IPS-20b (cell line): ENCODE data around the gene LMAN1L.

Source experiments
- H3K27ac ChIP-seq: one replicate; pipeline ENCODE4 v1.5.1; 2013; ENCODE audit warnings: low read length
- H3K27me3 ChIP-seq: 2 replicates; pipeline ENCODE4 v1.6.1; 2013; ENCODE audit warnings: mild to moderate bottlenecking, low read length, inconsistent platforms; ENCODE audit not compliant: insufficient read depth
- H3K36me3 ChIP-seq: 2 replicates; pipeline ENCODE4 v1.6.1; 2013; ENCODE audit warnings: low read depth, mild to moderate bottlenecking, inconsistent platforms, low read length, moderate library complexity; ENCODE audit not compliant: insufficient read depth
- H3K4me1 ChIP-seq: 2 replicates; pipeline ENCODE4 v1.6.1; 2013; ENCODE audit warnings: mild to moderate bottlenecking, control low read depth, inconsistent platforms, low read length, moderate library complexity; ENCODE audit not compliant: insufficient read depth
- H3K4me3 ChIP-seq: 2 replicates; pipeline ENCODE4 v1.5.1; 2013; ENCODE audit warnings: mild to moderate bottlenecking, low read length, inconsistent platforms
- H3K9ac ChIP-seq: 2 replicates; pipeline ENCODE4 v1.6.1; 2013; ENCODE audit warnings: low read depth, mild to moderate bottlenecking, inconsistent platforms, low read length, moderate library complexity
- H3K9me3 ChIP-seq: 2 replicates; pipeline ENCODE4 v1.6.1; 2013; ENCODE audit warnings: mild to moderate bottlenecking, low read depth, low read length, inconsistent platforms; ENCODE audit not compliant: insufficient read depth

Gene LMAN1L

DNA sequence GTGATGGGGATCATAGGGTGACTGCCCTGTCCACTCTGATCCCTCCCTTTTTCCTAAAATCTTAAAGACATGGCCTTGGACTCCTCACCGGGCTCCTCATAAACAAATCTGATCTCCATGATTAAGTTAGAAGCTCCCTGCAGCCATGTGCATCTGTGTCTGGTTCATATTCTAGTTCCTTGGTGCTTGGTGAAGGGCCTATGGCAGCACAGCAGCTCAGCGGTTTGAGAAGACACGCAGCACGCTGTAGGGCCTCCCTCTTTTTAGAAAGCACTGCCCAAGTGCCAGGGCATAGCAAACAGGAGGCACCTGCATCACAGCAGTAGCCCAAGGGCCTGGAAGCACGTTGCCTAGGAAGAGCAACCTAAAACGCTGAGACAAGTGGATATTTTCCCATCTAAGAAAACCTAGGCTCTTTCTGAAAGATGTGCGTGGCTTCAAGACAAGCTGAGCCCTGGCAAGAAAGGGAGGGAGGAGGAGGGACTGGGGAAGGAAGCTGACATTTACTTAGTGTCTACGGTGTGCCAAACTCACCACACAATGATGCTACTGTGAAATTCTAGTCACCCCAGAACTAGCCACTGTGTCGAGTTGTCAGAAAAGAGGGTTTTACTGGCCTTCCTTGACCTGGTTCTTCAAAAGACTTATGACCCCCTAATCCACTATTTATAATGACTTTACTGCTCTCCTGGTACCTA, 45.2 kb downstream of the LMAN1L start:
- no peak overlapping the region for H3K27ac ChIP-seq
- no peaks in the 10 kb centered on the region for H3K9me3 ChIP-seq
- no peaks in the 10 kb centered on the region for H3K27me3 ChIP-seq
- no peak overlapping the region for H3K9ac ChIP-seq
- H3K36me3 ChIP-seq = peaks cover 9% of the 10 kb centered on the region
- no peaks in the 10 kb centered on the region for H3K4me1 ChIP-seq
- no peak overlapping the region for H3K4me3 ChIP-seq

DNA sequence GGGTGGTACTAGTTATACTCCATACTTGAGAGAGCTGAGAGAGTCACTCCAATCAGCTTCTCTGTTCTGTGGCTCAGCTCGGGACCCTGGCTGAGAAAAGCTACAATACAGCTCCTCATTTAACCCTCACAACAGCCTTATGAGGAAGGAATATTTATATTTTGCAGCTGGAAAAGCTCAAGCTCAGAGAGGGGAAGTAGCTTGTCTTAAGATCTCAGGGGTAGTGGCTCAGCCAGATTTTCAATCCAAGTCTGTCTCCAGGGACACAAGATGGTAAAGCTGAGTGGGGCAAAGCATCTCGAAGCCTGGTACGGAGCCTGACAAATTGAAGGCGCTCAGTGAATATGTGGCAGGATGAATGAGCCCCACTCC, 45.7 kb downstream of the LMAN1L start:
- no peak overlapping the region for H3K27ac ChIP-seq
- H3K4me1 ChIP-seq = no peaks in the 10 kb centered on the region
- no peak overlapping the region for H3K9ac ChIP-seq
- no peaks in the 10 kb centered on the region for H3K9me3 ChIP-seq
- no peaks in the 10 kb centered on the region for H3K27me3 ChIP-seq
- H3K4me3 ChIP-seq = no peak overlapping the region
- peaks cover 3% of the 10 kb centered on the region for H3K36me3 ChIP-seq

DNA sequence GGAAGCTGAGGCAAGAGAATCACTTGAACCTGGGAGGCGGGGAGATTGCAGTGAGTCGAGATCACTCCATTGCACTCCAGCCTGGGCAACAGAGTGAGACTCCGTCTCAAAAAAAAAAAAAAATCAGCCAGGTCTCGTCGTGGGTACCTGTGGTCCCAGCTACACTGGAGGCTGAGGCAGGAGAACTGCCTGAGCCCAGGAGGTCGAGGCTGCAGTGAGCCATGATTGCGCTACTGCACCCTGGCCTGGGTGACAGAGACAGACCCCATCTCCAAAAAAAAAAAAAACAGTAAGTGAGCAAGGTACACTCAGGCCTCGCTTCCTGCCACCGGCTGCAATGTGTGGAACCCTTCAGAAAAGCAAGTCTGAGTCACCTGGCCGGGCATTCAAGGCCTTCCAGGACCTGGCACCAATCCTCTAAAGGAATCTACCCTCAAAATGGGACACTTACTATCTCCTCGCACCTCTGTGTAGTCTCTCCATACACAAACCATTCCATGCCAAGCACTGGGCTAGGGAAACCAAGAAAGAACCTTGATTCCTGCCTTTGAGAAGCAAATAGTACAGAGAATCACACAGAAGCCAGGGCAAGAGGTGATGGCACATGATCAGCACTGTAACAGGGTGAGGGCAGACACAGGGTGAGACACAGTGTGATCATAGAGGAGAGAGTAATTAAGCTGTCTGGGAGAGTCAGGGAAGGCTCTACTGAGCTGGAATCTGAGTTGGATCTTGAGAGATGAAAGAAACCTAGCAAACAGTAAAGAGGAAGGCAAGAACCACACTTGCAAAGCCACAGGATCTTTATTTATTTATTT, 50.8 kb downstream of the LMAN1L start:
- Histone ChIP-seq H3K9ac (no peak overlapping the region), H3K4me1 (no peaks in the 10 kb centered on the region; the same call in 1 of the 2 replicates), H3K27ac (no peak overlapping the region), H3K4me3 (no peak overlapping the region), H3K27me3 (no peaks in the 10 kb centered on the region), H3K9me3 (no peaks in the 10 kb centered on the region), H3K36me3 (peaks cover 2% of the 10 kb centered on the region; the same call in 1 of the 2 replicates)

DNA sequence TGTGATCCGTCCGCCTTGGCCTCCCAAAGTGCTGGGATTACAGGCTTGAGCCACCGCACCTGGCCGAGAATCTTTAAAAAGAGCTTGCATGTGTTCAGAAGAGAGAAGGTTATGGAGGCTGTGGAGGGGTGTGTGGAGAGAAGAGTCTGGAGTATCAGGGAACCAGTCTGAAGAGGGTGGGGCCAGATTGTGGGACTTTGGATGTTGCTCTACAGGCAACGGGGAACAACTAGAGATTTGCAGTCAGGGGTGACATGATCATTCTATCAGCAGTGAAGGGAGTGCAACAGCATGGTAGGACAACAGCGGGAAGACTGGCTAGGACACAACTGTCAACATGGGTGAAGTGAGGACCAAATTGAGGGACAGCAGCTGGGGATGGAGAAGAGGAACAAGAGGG, 51.7 kb downstream of the LMAN1L start:
- Histone ChIP-seq H3K4me3 (no peak overlapping the region), H3K9ac (no peak overlapping the region), H3K36me3 (peaks cover 7% of the 10 kb centered on the region), H3K4me1 (no peaks in the 10 kb centered on the region; the same call in 1 of the 2 replicates), H3K9me3 (no peaks in the 10 kb centered on the region), H3K27ac (no peak overlapping the region), H3K27me3 (no peaks in the 10 kb centered on the region)

DNA sequence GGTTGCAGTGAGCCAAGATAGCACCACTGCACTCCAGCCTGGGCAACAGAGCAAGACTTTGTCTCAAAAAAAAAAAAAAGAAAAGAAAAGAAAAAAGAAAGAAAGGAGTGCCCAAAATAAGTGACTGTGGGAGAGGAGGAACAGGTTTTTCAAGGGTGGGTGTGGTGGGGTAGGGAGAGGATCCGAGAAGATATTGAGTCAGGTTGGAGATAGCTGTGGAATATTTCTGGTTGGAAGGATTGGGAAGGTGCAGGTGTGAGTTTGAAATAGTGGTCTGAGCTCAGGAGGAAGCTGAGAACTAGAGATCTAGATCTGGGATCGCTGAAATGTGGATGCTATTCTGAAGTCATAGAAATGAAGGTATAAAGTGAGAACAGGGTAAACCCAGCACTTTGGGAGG, 52.7 kb downstream of the LMAN1L start:
- no peak overlapping the region for H3K27ac ChIP-seq
- H3K4me1 ChIP-seq = no peaks in the 10 kb centered on the region; the same call in 1 of the 2 replicates
- peaks cover 11% of the 10 kb centered on the region for H3K36me3 ChIP-seq
- H3K4me3 ChIP-seq = no peak overlapping the region
- H3K27me3 ChIP-seq = no peaks in the 10 kb centered on the region
- H3K9ac ChIP-seq = no peak overlapping the region
- no peaks in the 10 kb centered on the region for H3K9me3 ChIP-seq

DNA sequence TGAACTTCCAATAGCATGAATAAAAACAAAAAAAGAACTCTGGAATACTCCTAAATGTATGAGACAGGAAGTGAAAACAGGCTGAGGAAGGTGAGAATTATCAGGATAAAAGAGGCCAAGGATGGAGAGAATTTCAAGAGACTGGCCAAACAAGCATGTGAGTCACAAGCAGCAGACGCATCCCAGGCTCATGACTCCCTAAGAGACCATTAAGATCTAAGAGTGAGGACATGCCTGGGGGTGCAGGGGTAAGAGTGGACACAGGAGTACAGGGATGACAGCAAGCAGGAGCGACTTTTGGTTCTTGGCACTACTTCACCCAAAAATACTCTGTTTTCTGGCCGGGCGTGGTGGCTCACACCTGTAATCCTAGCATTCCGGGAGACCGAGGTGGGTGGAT, 53.5 kb downstream of the LMAN1L start:
- Histone ChIP-seq H3K4me1 (peaks cover 5% of the 10 kb centered on the region; the same call in 1 of the 2 replicates), H3K9ac (no peak overlapping the region), H3K9me3 (no peaks in the 10 kb centered on the region), H3K27me3 (no peaks in the 10 kb centered on the region), H3K27ac (no peak overlapping the region), H3K36me3 (peaks cover 12% of the 10 kb centered on the region), H3K4me3 (no peak overlapping the region)

DNA sequence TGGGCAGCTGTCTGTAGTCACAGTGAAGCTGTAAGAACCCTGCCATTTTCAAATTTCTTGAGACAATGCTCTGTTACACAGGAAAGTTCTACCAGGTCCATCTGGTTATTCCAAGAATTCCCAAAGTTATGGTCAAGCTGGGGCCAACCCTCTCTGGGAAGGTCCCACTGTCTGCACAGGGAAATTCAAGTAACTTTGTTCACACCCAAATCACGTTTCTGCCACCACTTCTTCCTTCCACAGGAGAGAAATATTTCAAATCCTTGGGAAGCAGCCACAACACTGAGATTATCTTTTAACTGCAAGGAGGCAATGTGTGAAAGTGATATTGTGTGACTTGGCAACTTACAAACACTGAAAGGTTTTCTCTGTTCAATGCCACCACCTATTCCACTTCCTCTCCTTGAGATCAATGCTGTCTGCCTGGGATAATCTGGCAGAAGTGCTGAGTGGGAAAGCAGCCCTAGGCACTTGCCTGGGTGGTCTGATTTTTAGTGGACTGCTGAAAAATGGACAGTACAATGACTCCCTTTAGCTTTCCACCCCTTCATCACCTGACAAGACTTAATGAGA, 54.9 kb downstream of the LMAN1L start:
- Histone ChIP-seq H3K36me3 (peaks cover 14% of the 10 kb centered on the region), H3K9ac (no peak overlapping the region), H3K9me3 (no peaks in the 10 kb centered on the region), H3K4me1 (peaks cover 5% of the 10 kb centered on the region), H3K4me3 (no peak overlapping the region), H3K27me3 (no peaks in the 10 kb centered on the region), H3K27ac (no peak overlapping the region)

DNA sequence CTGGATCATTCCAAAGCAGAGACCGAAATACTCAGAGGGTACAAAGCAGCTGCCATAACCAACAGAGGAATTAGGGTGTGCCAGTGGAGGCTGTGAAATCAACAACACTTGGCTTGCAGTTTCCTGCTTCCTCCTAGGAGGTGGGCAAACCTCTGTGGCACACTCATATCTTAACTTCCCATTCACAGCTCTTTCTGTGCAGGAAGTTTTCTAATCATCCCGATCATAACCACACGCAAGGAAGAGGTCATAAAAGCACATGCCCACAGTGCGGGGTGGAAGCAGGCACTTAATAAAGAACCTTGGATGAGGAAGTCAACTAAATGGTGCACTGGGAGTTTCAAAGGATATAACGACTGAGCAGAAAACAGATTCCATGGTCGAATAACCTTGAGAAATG, 55.4 kb downstream of the LMAN1L start:
- Histone ChIP-seq H3K27me3 (no peaks in the 10 kb centered on the region), H3K4me3 (no peak overlapping the region), H3K9ac (no peak overlapping the region), H3K4me1 (peaks cover 5% of the 10 kb centered on the region), H3K36me3 (peaks cover 14% of the 10 kb centered on the region), H3K27ac (no peak overlapping the region), H3K9me3 (no peaks in the 10 kb centered on the region)

DNA sequence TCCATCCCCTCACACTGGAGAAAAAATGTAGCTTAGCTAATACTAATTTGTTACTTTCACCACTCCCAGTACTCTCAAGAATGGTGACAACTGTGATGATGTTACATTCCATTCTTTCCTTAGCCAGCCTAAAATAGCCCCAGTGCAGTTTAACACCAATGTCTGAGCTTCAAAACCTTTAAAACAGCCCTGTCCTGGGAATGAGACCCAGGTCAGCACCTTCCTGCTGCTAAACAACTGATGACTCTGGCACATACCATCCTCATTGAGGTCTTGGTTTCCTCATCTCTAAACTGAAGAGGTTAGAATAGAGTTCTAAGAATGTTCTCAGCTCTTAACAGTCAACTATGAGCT, 56.7 kb downstream of the LMAN1L start:
- H3K27ac ChIP-seq = no peak overlapping the region
- H3K9ac ChIP-seq = no peak overlapping the region
- no peaks in the 10 kb centered on the region for H3K9me3 ChIP-seq
- peaks cover 5% of the 10 kb centered on the region for H3K4me1 ChIP-seq
- no peaks in the 10 kb centered on the region for H3K27me3 ChIP-seq
- peaks cover 14% of the 10 kb centered on the region for H3K36me3 ChIP-seq
- H3K4me3 ChIP-seq = no peak overlapping the region

DNA sequence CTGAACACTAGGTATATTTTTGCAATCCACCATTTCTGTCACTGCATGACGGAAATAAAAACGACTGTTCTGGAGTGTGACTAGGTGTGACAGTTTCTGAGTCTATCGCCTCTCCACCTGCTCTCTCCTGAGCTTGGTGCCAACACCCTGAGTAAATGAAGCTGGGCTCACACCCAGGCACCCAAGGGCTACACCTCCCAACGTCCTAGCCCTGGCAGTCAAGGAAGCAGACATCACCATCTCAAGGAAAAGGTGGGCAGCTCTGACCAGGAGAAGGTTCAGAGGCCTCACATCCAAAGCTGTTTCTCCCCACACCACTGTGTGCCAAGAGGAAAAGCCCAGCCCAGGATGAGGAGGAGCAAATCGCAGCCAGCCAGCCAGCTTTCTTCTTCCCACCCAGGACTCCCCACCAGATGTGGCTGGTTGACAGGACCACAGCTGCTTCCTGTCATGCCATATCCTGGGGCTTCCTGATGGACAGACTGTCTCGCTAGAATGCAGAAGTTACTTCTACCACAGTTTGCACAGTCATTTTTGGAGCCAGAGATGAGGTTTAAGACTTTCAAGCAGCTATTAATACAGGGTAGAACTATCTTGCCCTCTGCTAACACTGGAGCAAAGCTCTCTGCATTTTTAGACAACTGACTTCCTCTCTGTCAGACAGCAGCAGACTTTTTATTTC, 57.2 kb downstream of the LMAN1L start:
- H3K4me1 ChIP-seq = peaks cover 5% of the 10 kb centered on the region

DNA sequence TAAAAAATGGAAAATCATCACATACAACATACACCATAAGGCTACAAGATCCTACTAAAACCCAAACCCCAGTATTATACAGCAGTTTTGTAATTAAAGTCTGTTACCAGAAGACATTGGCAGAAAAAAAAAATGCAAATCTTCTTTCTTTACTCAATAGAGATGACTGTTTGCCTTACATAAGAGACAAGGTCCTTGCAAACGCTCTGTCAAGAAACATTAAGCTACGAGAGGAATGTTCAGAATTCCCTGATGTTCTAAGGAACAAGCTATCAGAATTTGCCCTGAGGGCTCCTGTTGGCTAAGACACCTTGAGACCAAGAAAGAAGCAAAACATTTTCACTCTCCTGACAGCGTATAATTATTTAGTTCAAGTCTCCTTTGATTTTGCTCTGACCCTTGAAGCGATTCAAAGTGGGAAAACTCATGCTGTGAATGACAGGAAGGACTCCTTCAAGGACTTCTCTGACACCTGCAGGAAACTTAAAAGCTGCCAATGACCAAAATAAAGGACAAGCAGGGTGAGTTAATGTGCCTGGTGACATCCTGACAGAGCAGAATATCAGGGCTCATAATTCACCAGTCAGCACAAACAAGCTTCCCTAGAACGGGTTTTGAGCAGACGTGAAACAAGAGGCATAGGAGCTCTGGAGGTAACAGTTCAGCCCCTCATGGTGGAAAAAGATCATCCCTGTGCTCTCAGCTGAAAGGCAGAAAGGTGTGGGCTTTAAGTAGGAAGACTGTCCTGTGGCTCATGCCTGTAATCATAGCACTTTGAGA, 58.0 kb downstream of the LMAN1L start:
- H3K9ac ChIP-seq = no peak overlapping the region
- H3K4me1 ChIP-seq = peaks cover 5% of the 10 kb centered on the region
- H3K4me3 ChIP-seq = peak overlapping the region; percentile 30; the same call in 1 of the 2 replicates

More for the DNA sequence above, 57.2 kb downstream of the LMAN1L start:
- Histone ChIP-seq H3K36me3 (peaks cover 14% of the 10 kb centered on the region), H3K27ac (no peak overlapping the region), H3K4me3 (no peak overlapping the region), H3K27me3 (no peaks in the 10 kb centered on the region), H3K9ac (no peak overlapping the region), H3K9me3 (no peaks in the 10 kb centered on the region)

More for the DNA sequence above, 58.0 kb downstream of the LMAN1L start:
- H3K27me3 ChIP-seq = no peaks in the 10 kb centered on the region
- no peak overlapping the region for H3K27ac ChIP-seq
- H3K9me3 ChIP-seq = no peaks in the 10 kb centered on the region
- peaks cover 14% of the 10 kb centered on the region for H3K36me3 ChIP-seq
